Loucy (cell line): ENCODE results near the gene ZFAND3.

Source experiments
- CTCF ChIP-seq: fragments of 200-600 bp; sonication (generic); conservative IDR thresholded peaks from 2 replicates; pipeline ENCODE4 v1.5.1; 2014; ENCODE audit warnings: mild to moderate bottlenecking, antibody characterized with exemption, low read length
- EZH2phosphoT487 ChIP-seq: fragments of 200-600 bp; IDR thresholded peaks from 2 replicates; pipeline ENCODE4 v1.6.1; 2018; ENCODE audit warnings: antibody characterized with exemption, mild to moderate bottlenecking, moderate library complexity, borderline replicate concordance

- no peak for TF ChIP-seq CTCF
- no peak for TF ChIP-seq EZH2phosphoT487
Observed at GRCh38 chr6:37794825-37795224, 24.7 kb upstream of the ZFAND3 start.
